ENCODE measurements around the gene SLC4A2.

SLC4A2 gene

DNA sequence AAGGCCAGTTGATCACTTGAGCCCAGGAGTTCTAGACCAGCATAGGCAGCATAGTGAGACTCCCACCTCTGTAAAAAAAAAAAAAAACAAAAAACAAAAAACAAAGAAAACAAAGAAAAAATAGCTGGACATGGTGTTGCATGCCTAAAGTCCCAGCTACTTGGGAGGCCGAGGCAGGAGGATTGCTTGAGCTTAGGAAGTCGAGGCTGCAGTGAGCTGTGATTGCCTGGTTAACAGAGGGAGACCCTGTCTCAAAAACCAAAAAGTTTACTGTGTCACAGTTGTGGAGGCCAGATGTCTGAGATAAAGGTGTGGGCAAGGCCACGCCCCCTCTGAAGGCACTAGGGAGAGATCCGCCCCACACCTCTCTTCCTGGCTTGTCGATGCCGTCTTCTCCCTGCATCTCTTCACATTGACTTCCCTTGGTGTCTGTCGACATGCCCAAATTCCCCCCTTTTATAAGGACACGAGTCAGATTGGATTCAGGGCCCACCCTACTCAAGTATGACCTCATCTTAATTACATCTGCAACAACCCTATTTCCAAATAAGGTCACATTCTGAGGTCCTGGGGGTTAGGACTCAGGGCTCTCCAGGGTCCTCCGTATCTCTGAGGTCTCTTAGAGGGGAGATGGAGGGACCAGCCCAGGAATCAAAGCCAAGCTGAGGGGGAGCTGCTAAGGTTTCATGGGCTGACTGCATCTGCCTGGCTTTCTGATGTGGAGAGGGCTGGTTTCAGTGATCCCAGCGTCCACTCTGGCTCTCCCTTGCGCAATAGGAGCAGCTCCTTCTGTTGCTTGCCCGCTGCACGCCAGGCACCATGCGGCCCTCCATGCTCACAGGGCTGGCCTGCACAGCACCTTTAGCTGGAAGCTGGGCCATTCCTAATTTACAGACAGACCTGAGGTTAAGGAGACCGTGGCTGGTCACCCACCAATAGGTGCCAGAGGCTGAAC lies 50.0 kb downstream of the SLC4A2 start:
- H2AFZ ChIP-seq (ENCODE audit: low read length), result no peak overlapping the region
- peaks cover 12% of the 10 kb centered on the region for H4K20me1 ChIP-seq (ENCODE audit: insufficient read depth, low read length, poor library complexity, severe bottlenecking)
- no peaks in the 10 kb centered on the region for H3K4me1 ChIP-seq (ENCODE audit: insufficient read depth, low read length, poor library complexity, severe bottlenecking)
- no peaks in the 10 kb centered on the region for H3K27me3 ChIP-seq (ENCODE audit: insufficient read depth, low read length, poor library complexity, severe bottlenecking)
- H3K4me3 ChIP-seq (ENCODE audit: low read length, poor library complexity, severe bottlenecking), result no peak overlapping the region
- TF ChIP-seq, protein P1, sequence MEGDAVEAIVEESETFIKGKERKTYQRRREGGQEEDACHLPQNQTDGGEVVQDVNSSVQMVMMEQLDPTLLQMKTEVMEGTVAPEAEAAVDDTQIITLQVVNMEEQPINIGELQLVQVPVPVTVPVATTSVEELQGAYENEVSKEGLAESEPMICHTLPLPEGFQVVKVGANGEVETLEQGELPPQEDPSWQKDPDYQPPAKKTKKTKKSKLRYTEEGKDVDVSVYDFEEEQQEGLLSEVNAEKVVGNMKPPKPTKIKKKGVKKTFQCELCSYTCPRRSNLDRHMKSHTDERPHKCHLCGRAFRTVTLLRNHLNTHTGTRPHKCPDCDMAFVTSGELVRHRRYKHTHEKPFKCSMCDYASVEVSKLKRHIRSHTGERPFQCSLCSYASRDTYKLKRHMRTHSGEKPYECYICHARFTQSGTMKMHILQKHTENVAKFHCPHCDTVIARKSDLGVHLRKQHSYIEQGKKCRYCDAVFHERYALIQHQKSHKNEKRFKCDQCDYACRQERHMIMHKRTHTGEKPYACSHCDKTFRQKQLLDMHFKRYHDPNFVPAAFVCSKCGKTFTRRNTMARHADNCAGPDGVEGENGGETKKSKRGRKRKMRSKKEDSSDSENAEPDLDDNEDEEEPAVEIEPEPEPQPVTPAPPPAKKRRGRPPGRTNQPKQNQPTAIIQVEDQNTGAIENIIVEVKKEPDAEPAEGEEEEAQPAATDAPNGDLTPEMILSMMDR (conservative IDR thresholded peaks at IDR 0.05; ENCODE audit: low read length), result no peak
- TF ChIP-seq EZH2phosphoT487 (IDR thresholded peaks at IDR 0.05; ENCODE audit: borderline replicate concordance), result no peak
- no peaks in the 10 kb centered on the region for H3F3A ChIP-seq (ENCODE audit: low read depth)
- H3K9ac ChIP-seq (ENCODE audit: low read depth, low read length, poor library complexity, severe bottlenecking), result no peak overlapping the region
- no peaks in the 10 kb centered on the region for H3K9me3 ChIP-seq (ENCODE audit: insufficient read depth, low read depth, low read length)
- peaks cover 7% of the 10 kb centered on the region; the same call in 1 of the 2 replicates for H3K36me3 ChIP-seq (ENCODE audit: insufficient read depth, low read length)
- no peak overlapping the region for H3K4me2 ChIP-seq (ENCODE audit: low read depth, low read length, poor library complexity, severe bottlenecking)
- H3K9me2 ChIP-seq (replicated peaks; ENCODE audit: low read depth, low read length), result no peaks in the 10 kb centered on the region
- peaks cover 8% of the 10 kb centered on the region; the same call in 1 of the 2 replicates for H3K79me2 ChIP-seq (ENCODE audit: insufficient read depth, low read length)

DNA sequence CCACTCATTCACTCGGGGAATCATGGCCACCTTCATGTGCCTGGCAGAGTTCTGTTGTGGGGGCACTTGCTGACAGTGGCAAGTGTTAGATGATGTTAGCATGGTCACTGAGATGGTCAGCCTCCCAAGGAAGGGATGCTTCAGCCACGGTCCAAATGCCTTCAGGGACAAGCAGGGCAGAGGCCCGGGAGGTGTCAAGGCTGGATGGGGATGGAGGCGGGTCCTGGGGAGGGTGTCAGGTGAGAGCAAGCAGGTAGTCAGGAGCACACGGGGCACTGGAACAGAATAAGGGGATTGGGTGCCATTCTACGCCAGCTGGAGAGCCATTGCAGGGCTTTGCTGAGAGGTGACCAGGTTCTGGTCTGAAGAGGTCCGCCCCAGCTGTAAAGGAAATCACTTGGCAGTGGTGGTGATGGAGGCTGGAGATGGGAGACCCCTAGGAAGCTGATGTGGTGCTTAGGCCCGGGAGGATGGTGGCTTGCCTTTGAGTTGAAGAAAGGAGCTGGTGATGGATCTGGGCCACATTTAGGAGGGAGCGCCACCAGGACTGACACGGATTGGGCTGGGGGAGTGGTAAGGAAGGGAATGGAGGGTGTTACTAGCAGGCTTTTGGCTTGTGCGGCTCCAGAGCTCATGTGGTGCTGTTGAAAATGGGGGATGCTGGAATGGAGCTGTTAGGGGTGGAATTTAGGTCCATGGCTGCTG lies 51.0 kb downstream of the SLC4A2 start:
- H3K79me2 ChIP-seq (ENCODE audit: insufficient read depth, low read length), result peaks cover 8% of the 10 kb centered on the region; the same call in 1 of the 2 replicates

DNA sequence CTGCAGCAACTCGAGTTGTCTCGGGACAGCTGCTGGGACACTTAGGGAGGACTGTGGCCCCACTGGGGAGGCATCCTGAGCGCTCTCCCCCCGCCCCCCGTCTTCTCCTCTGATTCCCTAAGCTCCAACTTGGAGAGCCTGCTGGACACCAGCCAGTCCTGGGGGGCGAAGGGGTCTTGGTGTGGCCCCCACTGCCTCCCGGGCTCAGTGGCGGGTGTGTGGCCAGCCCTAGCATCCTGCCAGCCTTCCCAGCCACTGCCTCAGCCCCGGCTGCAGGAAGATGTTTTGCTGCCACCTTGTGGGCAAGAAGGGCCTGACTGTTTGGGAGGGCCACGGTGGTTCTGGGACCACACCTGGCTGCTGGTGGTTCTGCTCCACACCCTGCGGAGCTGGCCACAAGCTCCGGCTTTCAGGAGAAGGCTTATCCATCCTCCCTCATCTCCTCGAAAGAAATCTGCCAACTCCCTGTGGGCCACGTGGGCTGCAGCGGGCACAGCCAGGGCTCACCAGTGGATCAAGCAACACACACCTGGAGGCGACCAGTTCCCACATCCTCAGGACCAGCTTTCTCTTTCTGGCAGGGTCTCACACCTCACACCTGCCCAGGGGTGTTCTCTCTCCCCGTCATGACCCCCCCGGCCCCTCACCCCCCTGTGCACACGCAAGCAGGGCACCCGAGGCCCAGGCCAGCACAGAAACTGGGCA lies 51.7 kb downstream of the SLC4A2 start:
- Histone ChIP-seq H4K20me1 (ENCODE audit: insufficient read depth, low read length, poor library complexity, severe bottlenecking) (peaks cover 12% of the 10 kb centered on the region), H3K9me2 (replicated peaks; ENCODE audit: low read depth, low read length) (no peaks in the 10 kb centered on the region)
- TF ChIP-seq EZH2phosphoT487 (IDR thresholded peaks at IDR 0.05; ENCODE audit: borderline replicate concordance), result no peak
- TF ChIP-seq, protein P1 (conservative IDR thresholded peaks at IDR 0.05; ENCODE audit: low read length), result peak; percentile 77

More for the DNA sequence above, 51.0 kb downstream of the SLC4A2 start:
- Histone ChIP-seq H3K9ac (ENCODE audit: low read depth, low read length, poor library complexity, severe bottlenecking) (no peak overlapping the region), H3K4me2 (ENCODE audit: low read depth, low read length, poor library complexity, severe bottlenecking) (no peak overlapping the region), H3K9me2 (replicated peaks; ENCODE audit: low read depth, low read length) (no peaks in the 10 kb centered on the region), H3K4me1 (ENCODE audit: insufficient read depth, low read length, poor library complexity, severe bottlenecking) (no peaks in the 10 kb centered on the region), H3K27me3 (ENCODE audit: insufficient read depth, low read length, poor library complexity, severe bottlenecking) (no peaks in the 10 kb centered on the region), H3F3A (ENCODE audit: low read depth) (no peaks in the 10 kb centered on the region), H4K20me1 (ENCODE audit: insufficient read depth, low read length, poor library complexity, severe bottlenecking) (peaks cover 12% of the 10 kb centered on the region), H3K36me3 (ENCODE audit: insufficient read depth, low read length) (no peaks in the 10 kb centered on the region), H2AFZ (ENCODE audit: low read length) (no peak overlapping the region), H3K4me3 (ENCODE audit: low read length, poor library complexity, severe bottlenecking) (no peak overlapping the region), H3K9me3 (ENCODE audit: insufficient read depth, low read depth, low read length) (no peaks in the 10 kb centered on the region)
- no peak for TF ChIP-seq EZH2phosphoT487 (IDR thresholded peaks at IDR 0.05; ENCODE audit: borderline replicate concordance)
- TF ChIP-seq, protein P1 (conservative IDR thresholded peaks at IDR 0.05; ENCODE audit: low read length), result no peak

More for the DNA sequence above, 51.7 kb downstream of the SLC4A2 start:
- no peak overlapping the region for H3K9ac ChIP-seq (ENCODE audit: low read depth, low read length, poor library complexity, severe bottlenecking)
- no peaks in the 10 kb centered on the region for H3K36me3 ChIP-seq (ENCODE audit: insufficient read depth, low read length)
- no peaks in the 10 kb centered on the region for H3K27me3 ChIP-seq (ENCODE audit: insufficient read depth, low read length, poor library complexity, severe bottlenecking)
- H3K9me3 ChIP-seq (ENCODE audit: insufficient read depth, low read depth, low read length), result no peaks in the 10 kb centered on the region
- no peaks in the 10 kb centered on the region for H3K4me1 ChIP-seq (ENCODE audit: insufficient read depth, low read length, poor library complexity, severe bottlenecking)
- no peaks in the 10 kb centered on the region for H3F3A ChIP-seq (ENCODE audit: low read depth)
- H3K4me3 ChIP-seq (ENCODE audit: low read length, poor library complexity, severe bottlenecking), result no peak overlapping the region
- H2AFZ ChIP-seq (ENCODE audit: low read length), result no peak overlapping the region
- H3K4me2 ChIP-seq (ENCODE audit: low read depth, low read length, poor library complexity, severe bottlenecking), result no peak overlapping the region
- H3K79me2 ChIP-seq (ENCODE audit: insufficient read depth, low read length), result peaks cover 10% of the 10 kb centered on the region; the same call in 1 of the 2 replicates

Data from Loucy (cell line).